ENCODE measurements around the gene PAXIP1. TPM values are rescaled to one million over a fixed set of nuclear protein-coding genes. Genes with fewer than 3 reads are reported as not detected.

The PAXIP1 gene
- polyA plus RNA-seq, 1 donor: 13.9 TPM

- peaks cover 3% of the 10 kb centered on the region for H3K27me3 ChIP-seq (ENCODE audit: control insufficient read depth, insufficient read depth, low read length)
- no peak for DNase-seq
- H3K36me3 ChIP-seq (ENCODE audit: control insufficient read depth, insufficient read depth, low read length): no peaks in the 10 kb centered on the region
- no peak overlapping the region for H3K27ac ChIP-seq (ENCODE audit: low read length)
- H3K4me3 ChIP-seq (ENCODE audit: low read length): no peak overlapping the region
- no peaks in the 10 kb centered on the region for H3K4me1 ChIP-seq (ENCODE audit: control insufficient read depth, insufficient read depth, low read length)
- WGBS (ENCODE audit: insufficient coverage, low lambda C conversion rate): 50% methylated on average over 2 of the region's 4 CpGs
- H3K9me3 ChIP-seq (ENCODE audit: control insufficient read depth, low read depth, low read length): no peaks in the 10 kb centered on the region
These were observed 14.9 kb upstream of the PAXIP1 start for GRCh38 chr7:155017834-155018233.

- no peaks in the 10 kb centered on the region for H3K9me3 ChIP-seq (ENCODE audit: control insufficient read depth, low read depth, low read length)
- H3K4me1 ChIP-seq (ENCODE audit: control insufficient read depth, insufficient read depth, low read length): no peaks in the 10 kb centered on the region
- no CpG with 5 or more reads among the region's 4 CpGs for WGBS (ENCODE audit: insufficient coverage, low lambda C conversion rate)
- H3K4me3 ChIP-seq (ENCODE audit: low read length): no peak overlapping the region
- DNase-seq: no peak
- H3K27me3 ChIP-seq (ENCODE audit: control insufficient read depth, insufficient read depth, low read length): peaks cover 3% of the 10 kb centered on the region
- peaks cover 7% of the 10 kb centered on the region for H3K36me3 ChIP-seq (ENCODE audit: control insufficient read depth, insufficient read depth, low read length)
- no peak overlapping the region for H3K27ac ChIP-seq (ENCODE audit: low read length)
These were observed 8.2 kb upstream of the PAXIP1 start for GRCh38 chr7:155011086-155011485.

- no peaks in the 10 kb centered on the region for H3K9me3 ChIP-seq (ENCODE audit: control insufficient read depth, low read depth, low read length)
- H3K27me3 ChIP-seq (ENCODE audit: control insufficient read depth, insufficient read depth, low read length): peaks cover 3% of the 10 kb centered on the region
- H3K36me3 ChIP-seq (ENCODE audit: control insufficient read depth, insufficient read depth, low read length): peaks cover 10% of the 10 kb centered on the region
- no peak overlapping the region for H3K27ac ChIP-seq (ENCODE audit: low read length)
- WGBS (ENCODE audit: insufficient coverage, low lambda C conversion rate): 86% methylated on average over 1 of the region's 3 CpGs
- no peak for DNase-seq
- H3K4me1 ChIP-seq (ENCODE audit: control insufficient read depth, insufficient read depth, low read length): peaks cover 3% of the 10 kb centered on the region
- no peak overlapping the region for H3K4me3 ChIP-seq (ENCODE audit: low read length)
These were observed 6.7 kb upstream of the PAXIP1 start for GRCh38 chr7:155009570-155010157.

- Histone ChIP-seq H3K9me3 (ENCODE audit: control insufficient read depth, low read depth, low read length) (no peaks in the 10 kb centered on the region), H3K36me3 (ENCODE audit: control insufficient read depth, insufficient read depth, low read length) (peaks cover 10% of the 10 kb centered on the region), H3K27ac (ENCODE audit: low read length) (no peak overlapping the region), H3K4me1 (ENCODE audit: control insufficient read depth, insufficient read depth, low read length) (peaks cover 3% of the 10 kb centered on the region), H3K4me3 (ENCODE audit: low read length) (no peak overlapping the region), H3K27me3 (ENCODE audit: control insufficient read depth, insufficient read depth, low read length) (no peaks in the 10 kb centered on the region)
- WGBS (ENCODE audit: insufficient coverage, low lambda C conversion rate): 71% methylated on average over 5 of the region's 13 CpGs
- no peak for DNase-seq
These were observed 5.0 kb upstream of the PAXIP1 start for GRCh38 chr7:155007947-155008346.

- H3K27me3 ChIP-seq (ENCODE audit: control insufficient read depth, insufficient read depth, low read length): no peaks in the 10 kb centered on the region
- H3K4me1 ChIP-seq (ENCODE audit: control insufficient read depth, insufficient read depth, low read length): peaks cover 3% of the 10 kb centered on the region
- no CpG with 5 or more reads among the region's 78 CpGs for WGBS (ENCODE audit: insufficient coverage, low lambda C conversion rate)
- H3K36me3 ChIP-seq (ENCODE audit: control insufficient read depth, insufficient read depth, low read length): peaks cover 13% of the 10 kb centered on the region
- H3K27ac ChIP-seq (ENCODE audit: low read length): peak overlapping the region; percentile 98
- H3K9me3 ChIP-seq (ENCODE audit: control insufficient read depth, low read depth, low read length): no peaks in the 10 kb centered on the region
- peak overlapping the region; percentile 99 for H3K4me3 ChIP-seq (ENCODE audit: low read length)
- peak; percentile 63 to 81 for DNase-seq
These were observed 671 bp upstream of the PAXIP1 start for GRCh38 chr7:155003376-155004214.

- Histone ChIP-seq H3K4me3 (ENCODE audit: low read length) (peak overlapping the region; percentile 49), H3K4me1 (ENCODE audit: control insufficient read depth, insufficient read depth, low read length) (peaks cover 3% of the 10 kb centered on the region), H3K9me3 (ENCODE audit: control insufficient read depth, low read depth, low read length) (no peaks in the 10 kb centered on the region), H3K27me3 (ENCODE audit: control insufficient read depth, insufficient read depth, low read length) (no peaks in the 10 kb centered on the region), H3K27ac (ENCODE audit: low read length) (no peak overlapping the region), H3K36me3 (ENCODE audit: control insufficient read depth, insufficient read depth, low read length) (peaks cover 19% of the 10 kb centered on the region)
- no CpG with 5 or more reads among the region's 104 CpGs for WGBS (ENCODE audit: insufficient coverage, low lambda C conversion rate)
- peak; percentile 20 to 68 for DNase-seq
These were observed 373 bp downstream of the PAXIP1 start for GRCh38 chr7:155002411-155003091.

GRCh38 chr7:155001756-155002410 is 1.0 kb downstream of the PAXIP1 start:
- H3K9me3 ChIP-seq (ENCODE audit: control insufficient read depth, low read depth, low read length): no peaks in the 10 kb centered on the region
- H3K4me1 ChIP-seq (ENCODE audit: control insufficient read depth, insufficient read depth, low read length): peaks cover 3% of the 10 kb centered on the region
- H3K27me3 ChIP-seq (ENCODE audit: control insufficient read depth, insufficient read depth, low read length): no peaks in the 10 kb centered on the region
- peak overlapping the region; percentile 49 for H3K4me3 ChIP-seq (ENCODE audit: low read length)
- H3K36me3 ChIP-seq (ENCODE audit: control insufficient read depth, insufficient read depth, low read length): peaks cover 24% of the 10 kb centered on the region
- no CpG with 5 or more reads among the region's 24 CpGs for WGBS (ENCODE audit: insufficient coverage, low lambda C conversion rate)
- no peak overlapping the region for H3K27ac ChIP-seq (ENCODE audit: low read length)
- DNase-seq: no peak

- Histone ChIP-seq H3K27ac (ENCODE audit: low read length) (no peak overlapping the region), H3K36me3 (ENCODE audit: control insufficient read depth, insufficient read depth, low read length) (peaks cover 27% of the 10 kb centered on the region), H3K27me3 (ENCODE audit: control insufficient read depth, insufficient read depth, low read length) (no peaks in the 10 kb centered on the region), H3K4me3 (ENCODE audit: low read length) (no peak overlapping the region), H3K9me3 (ENCODE audit: control insufficient read depth, low read depth, low read length) (no peaks in the 10 kb centered on the region), H3K4me1 (ENCODE audit: control insufficient read depth, insufficient read depth, low read length) (peaks cover 3% of the 10 kb centered on the region)
- WGBS (ENCODE audit: insufficient coverage, low lambda C conversion rate): 89% methylated on average over 1 of the region's 2 CpGs
- DNase-seq: peak in 1 of 2 donors; percentile 11
These were observed 2.1 kb downstream of the PAXIP1 start for GRCh38 chr7:155000795-155001194.

GRCh38 chr7:154998481-154998880 is 4.4 kb downstream of the PAXIP1 start:
- no peaks in the 10 kb centered on the region for H3K27me3 ChIP-seq (ENCODE audit: control insufficient read depth, insufficient read depth, low read length)
- no peak overlapping the region for H3K27ac ChIP-seq (ENCODE audit: low read length)
- no peaks in the 10 kb centered on the region for H3K9me3 ChIP-seq (ENCODE audit: control insufficient read depth, low read depth, low read length)
- no peak overlapping the region for H3K4me3 ChIP-seq (ENCODE audit: low read length)
- DNase-seq: no peak
- H3K4me1 ChIP-seq (ENCODE audit: control insufficient read depth, insufficient read depth, low read length): no peaks in the 10 kb centered on the region
- no CpG with 5 or more reads among the region's 3 CpGs for WGBS (ENCODE audit: insufficient coverage, low lambda C conversion rate)
- peaks cover 40% of the 10 kb centered on the region for H3K36me3 ChIP-seq (ENCODE audit: control insufficient read depth, insufficient read depth, low read length)

GRCh38 chr7:154997840-154998370 is 5.0 kb downstream of the PAXIP1 start:
- H3K4me3 ChIP-seq (ENCODE audit: low read length): no peak overlapping the region
- DNase-seq: no peak
- H3K36me3 ChIP-seq (ENCODE audit: control insufficient read depth, insufficient read depth, low read length): peaks cover 42% of the 10 kb centered on the region
- H3K9me3 ChIP-seq (ENCODE audit: control insufficient read depth, low read depth, low read length): no peaks in the 10 kb centered on the region
- no peaks in the 10 kb centered on the region for H3K27me3 ChIP-seq (ENCODE audit: control insufficient read depth, insufficient read depth, low read length)
- no peak overlapping the region for H3K27ac ChIP-seq (ENCODE audit: low read length)
- H3K4me1 ChIP-seq (ENCODE audit: control insufficient read depth, insufficient read depth, low read length): no peaks in the 10 kb centered on the region
- WGBS (ENCODE audit: insufficient coverage, low lambda C conversion rate): no CpG with 5 or more reads among the region's 10 CpGs
